K562 (cell line): Measurements from ENCODE around the gene RSBN1L. TPM values are rescaled to one million over a fixed set of nuclear protein-coding genes. Genes with fewer than 3 reads are reported as not detected.

Experiments used
- CBX5 ChIP-seq: IDR thresholded peaks from 2 replicates; pipeline ENCODE4 v1.6.1; 2014; ENCODE audit warnings: low read depth, borderline replicate concordance
- CHCHD3 ChIP-seq: fragments of 250-450 bp; sonication (Bioruptor Pico); IDR thresholded peaks from 2 replicates; pipeline ENCODE4 v2.1.2; 2022; ENCODE audit warnings: mild to moderate bottlenecking
- ERF ChIP-seq: fragments of 450-650 bp; formaldehyde crosslinking; IDR thresholded peaks from 2 replicates; pipeline ENCODE4 v1.4.0; 2020; ENCODE audit warnings: mild to moderate bottlenecking, mixed read lengths
- FUS ChIP-seq: fragments of 200-400 bp; formaldehyde crosslinking; optimal IDR thresholded peaks from 2 replicates; pipeline ENCODE3; 2017; ENCODE audit warnings: low read depth, low read length
- GATA2 ChIP-seq: sonication (generic); formaldehyde crosslinking; IDR thresholded peaks from 2 replicates; pipeline ENCODE4 v1.4.0; 2020; ENCODE audit warnings: mild to moderate bottlenecking, missing genetic modification reagents
- LARP7 ChIP-seq: fragments of 450-650 bp; IDR thresholded peaks from 2 replicates; pipeline ENCODE4 v1.6.1; 2016
- MECOM ChIP-seq: fragments of 250-450 bp; sonication (Bioruptor Pico); IDR thresholded peaks from 2 replicates; pipeline ENCODE4 v1.8.0; 2022; ENCODE audit warnings: inconsistent platforms
- NELFE ChIP-seq: IDR thresholded peaks from 2 replicates; pipeline ENCODE4 v1.6.1; 2011; ENCODE audit warnings: mild to moderate bottlenecking; ENCODE audit not compliant: insufficient read depth, insufficient read length
- NR2F6 ChIP-seq: fragments of 450-650 bp; formaldehyde crosslinking; IDR thresholded peaks from 2 replicates; pipeline ENCODE4 v1.4.0; 2020; ENCODE audit warnings: mild to moderate bottlenecking
- POLR2A ChIP-seq: fragments of 450-650 bp; conservative IDR thresholded peaks from 2 replicates; pipeline ENCODE4 v1.6.1; 2016
- POLR2G ChIP-seq: fragments of 200-400 bp; formaldehyde crosslinking; IDR thresholded peaks from 2 replicates; pipeline ENCODE4 v1.6.1; 2017; ENCODE audit warnings: low read depth, mild to moderate bottlenecking, antibody characterized with exemption, low read length, moderate library complexity
- PTBP1 ChIP-seq: fragments of 200-400 bp; formaldehyde crosslinking; IDR thresholded peaks from 2 replicates; pipeline ENCODE4 v1.6.1; 2017; ENCODE audit warnings: low read depth, low read length
- RBM14 ChIP-seq: fragments of 200-400 bp; formaldehyde crosslinking; IDR thresholded peaks from 2 replicates; pipeline ENCODE4 v1.6.1; 2018; ENCODE audit warnings: low read depth, mild to moderate bottlenecking, low read length, moderate library complexity, borderline replicate concordance; ENCODE audit not compliant: insufficient read depth
- RBM34 ChIP-seq: fragments of 200-400 bp; formaldehyde crosslinking; IDR thresholded peaks from 2 replicates; pipeline ENCODE4 v1.6.1; 2018; ENCODE audit warnings: low read length, borderline replicate concordance; ENCODE audit not compliant: insufficient read depth
- RBM39 ChIP-seq: fragments of 200-400 bp; formaldehyde crosslinking; optimal IDR thresholded peaks from 2 replicates; pipeline ENCODE3; 2018; ENCODE audit warnings: low read depth, low read length
- SP1 ChIP-seq: sonication (generic); formaldehyde crosslinking; IDR thresholded peaks from 2 replicates; pipeline ENCODE4 v1.8.1; 2022; ENCODE audit warnings: mild to moderate bottlenecking, missing genetic modification reagents
- YY1 ChIP-seq, 3 experiments: IDR thresholded peaks; 2 replicates each; pipeline ENCODE4 v1.6.1; 2011; ENCODE audit warnings: low read length in 2 of 3, mild to moderate bottlenecking in 2 of 3, moderate library complexity in 2 of 3, borderline replicate concordance in 1 of 3, control low read depth in 1 of 3, low read depth in 1 of 3; ENCODE audit not compliant: insufficient read depth in 3 of 3, insufficient replicate concordance in 2 of 3, control insufficient read depth in 1 of 3, insufficient read length in 1 of 3; ENCODE audit errors: extremely low read depth in 1 of 3
- ZBTB1 ChIP-seq: sonication (generic); formaldehyde crosslinking; IDR thresholded peaks from 2 replicates; pipeline ENCODE4 v1.8.1; 2023; ENCODE audit warnings: missing genetic modification reagents, low read depth, mild to moderate bottlenecking, borderline replicate concordance
- ZC3H4 ChIP-seq: sonication (generic); formaldehyde crosslinking; IDR thresholded peaks from 2 replicates; pipeline ENCODE4 v1.9.0; 2021; ENCODE audit warnings: missing genetic modification reagents, borderline replicate concordance
- ZNF212 ChIP-seq: fragments of 450-650 bp; formaldehyde crosslinking; IDR thresholded peaks from 2 replicates; pipeline ENCODE4 v1.4.0; 2020; ENCODE audit warnings: mild to moderate bottlenecking
- ZNF41 ChIP-seq: fragments of 250-450 bp; sonication (Bioruptor Pico); conservative IDR thresholded peaks from 2 replicates; pipeline ENCODE4 v1.4.0; 2020; ENCODE audit warnings: mild to moderate bottlenecking
- ZNF507 ChIP-seq: conservative IDR thresholded peaks from 2 replicates; pipeline ENCODE4 v1.6.1; 2017; ENCODE audit warnings: missing genetic modification characterization, missing compliant biosample characterization
- ZNF586 ChIP-seq: fragments of 450-650 bp; formaldehyde crosslinking; conservative IDR thresholded peaks from 2 replicates; pipeline ENCODE4 v1.4.0; 2020; ENCODE audit warnings: mild to moderate bottlenecking, moderate library complexity
- ZNF79 ChIP-seq: fragments of 250-450 bp; sonication (Bioruptor Pico); IDR thresholded peaks from 2 replicates; pipeline ENCODE4 v1.4.0; 2020; ENCODE audit warnings: low read depth, mild to moderate bottlenecking, moderate library complexity
- polyA plus RNA-seq, 8 experiments: library from polyadenylated mRNA; depleted of rRNA in 4 of 8; stranded (reverse) in 5 of 8; unstranded in 3 of 8; fragments of >200 nt; fragmentation: Nextera tagmentation in 2 of 8; fragmentation: Illumina TruSeq in 1 of 8; extraction: Ambion mirVana in 2 of 8; extraction: Trizol in 1 of 8; gene quantifications; 2 replicates each; pipeline versions ENCODE4 v1.2.1 to v1.2.3, GENCODE V29; 2011 to 2014; ENCODE audit warnings: inconsistent platforms in 1 of 8, missing spikeins in 1 of 8
- total RNA-seq, 7 experiments: library from RNA; depleted of rRNA in 6 of 7; stranded (reverse); fragments of >200 nt in 6 of 7; fragmentation: Illumina TruSeq in 2 of 7; extraction: Trizol in 2 of 7; gene quantifications; 2 replicates each; pipeline versions ENCODE4 v1.2.1 to v1.2.3, GENCODE V29; 2011 to 2021; ENCODE audit warnings: low replicate concordance in 1 of 7
- TF ChIP-seq, protein P1 (sequence below): fragments of 450-650 bp; formaldehyde crosslinking; IDR thresholded peaks from 2 replicates; pipeline ENCODE4 v1.4.0; 2020; ENCODE audit warnings: mild to moderate bottlenecking, moderate library complexity
- TF ChIP-seq, protein P2 (sequence below): sonication (generic); formaldehyde crosslinking; IDR thresholded peaks from 2 replicates; pipeline ENCODE4 v1.8.0; 2022; ENCODE audit warnings: mild to moderate bottlenecking, missing genetic modification reagents
- TF ChIP-seq, protein P3 (sequence below): sonication (generic); formaldehyde crosslinking; IDR thresholded peaks from 2 replicates; pipeline ENCODE4 v1.9.0; 2022; ENCODE audit warnings: mild to moderate bottlenecking, missing genetic modification reagents

The RSBN1L gene
- total and polyA plus RNA-seq, 9 of the 15 experiments (the other 6 are each of a cell fraction or from before 2014, with no cell fraction given): 6.2 to 35.2 (median 20.1) TPM

DNA sequence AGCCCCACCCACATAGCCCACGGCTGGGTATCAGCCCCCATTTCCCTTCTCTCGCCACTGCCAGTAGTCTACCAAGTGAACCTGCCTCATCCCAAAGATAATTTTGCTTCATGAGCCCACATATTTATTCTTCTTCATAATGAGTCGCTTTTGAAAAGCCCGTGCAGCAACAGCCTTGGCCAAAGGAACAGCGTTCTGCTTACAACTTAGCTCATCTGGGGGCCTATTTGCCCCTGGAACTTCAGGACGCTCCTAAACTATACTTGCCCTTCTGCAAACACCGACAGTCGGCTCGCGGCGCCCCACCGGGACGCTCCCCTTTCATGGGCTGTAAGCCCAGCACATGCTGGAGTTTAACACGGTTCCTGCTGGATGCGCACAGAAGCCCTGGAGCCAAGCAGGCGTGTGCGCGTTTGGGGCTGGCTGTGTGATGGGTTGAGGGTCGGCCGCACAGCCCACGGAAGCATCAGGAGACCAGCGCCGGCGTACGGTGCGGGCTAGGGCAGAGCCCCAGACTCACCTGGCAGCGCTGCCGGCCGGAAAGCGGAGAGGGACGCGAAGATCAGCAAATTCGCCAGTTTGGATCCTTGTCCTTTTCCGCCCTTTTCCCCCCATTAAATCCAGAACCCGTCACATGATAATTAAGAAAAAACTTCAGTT is 101.6 kb downstream of the RSBN1L start (continued):
- TF ChIP-seq NR2F6 (CRISPR knock-in tag) (0 out of 2 replicates have a peak, but pooled peaks have one; percentile 71), ZNF507 (tag) (no peak), RBM39 (no peak), FUS (no peak), PTBP1 (no peak), ZBTB1 (CRISPR knock-in tag) (no peak), ERF (CRISPR knock-in tag) (peak; percentile 60; the same call in 1 of the 2 replicates), ZC3H4 (CRISPR knock-in tag) (no peak), RBM14 (no peak), RBM34 (no peak), ZNF79 (CRISPR knock-in tag) (no peak), CBX5 (no peak), CHCHD3 (CRISPR knock-in tag) (no peak), GATA2 (CRISPR knock-in tag) (no peak; the same call in 1 of the 2 replicates), NELFE (no peak), ZNF41 (CRISPR knock-in tag) (no peak), YY1 (IDR thresholded peaks at IDR 0.05; ENCODE audit: borderline replicate concordance in 1 of 3, control insufficient read depth in 1 of 3, extremely low read depth in 1 of 3, insufficient read depth in 3 of 3, insufficient read length in 1 of 3, insufficient replicate concordance in 2 of 3, low read depth in 1 of 3, low read length in 2 of 3) (no peak), MECOM (no peak), POLR2A (peak; percentile 81), ZNF586 (no peak), ZNF212 (no peak), LARP7 (no peak), SP1 (no peak), POLR2G (no peak; the same call in 1 of the 2 replicates)
- TF ChIP-seq, protein P1, sequence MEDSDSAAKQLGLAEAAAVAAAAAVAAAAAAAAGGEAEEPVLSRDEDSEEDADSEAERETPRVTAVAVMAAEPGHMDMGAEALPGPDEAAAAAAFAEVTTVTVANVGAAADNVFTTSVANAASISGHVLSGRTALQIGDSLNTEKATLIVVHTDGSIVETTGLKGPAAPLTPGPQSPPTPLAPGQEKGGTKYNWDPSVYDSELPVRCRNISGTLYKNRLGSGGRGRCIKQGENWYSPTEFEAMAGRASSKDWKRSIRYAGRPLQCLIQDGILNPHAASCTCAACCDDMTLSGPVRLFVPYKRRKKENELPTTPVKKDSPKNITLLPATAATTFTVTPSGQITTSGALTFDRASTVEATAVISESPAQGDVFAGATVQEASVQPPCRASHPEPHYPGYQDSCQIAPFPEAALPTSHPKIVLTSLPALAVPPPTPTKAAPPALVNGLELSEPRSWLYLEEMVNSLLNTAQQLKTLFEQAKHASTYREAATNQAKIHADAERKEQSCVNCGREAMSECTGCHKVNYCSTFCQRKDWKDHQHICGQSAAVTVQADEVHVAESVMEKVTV: peak; percentile 33; the same call in 1 of the 2 replicates
- TF ChIP-seq, protein P2, sequence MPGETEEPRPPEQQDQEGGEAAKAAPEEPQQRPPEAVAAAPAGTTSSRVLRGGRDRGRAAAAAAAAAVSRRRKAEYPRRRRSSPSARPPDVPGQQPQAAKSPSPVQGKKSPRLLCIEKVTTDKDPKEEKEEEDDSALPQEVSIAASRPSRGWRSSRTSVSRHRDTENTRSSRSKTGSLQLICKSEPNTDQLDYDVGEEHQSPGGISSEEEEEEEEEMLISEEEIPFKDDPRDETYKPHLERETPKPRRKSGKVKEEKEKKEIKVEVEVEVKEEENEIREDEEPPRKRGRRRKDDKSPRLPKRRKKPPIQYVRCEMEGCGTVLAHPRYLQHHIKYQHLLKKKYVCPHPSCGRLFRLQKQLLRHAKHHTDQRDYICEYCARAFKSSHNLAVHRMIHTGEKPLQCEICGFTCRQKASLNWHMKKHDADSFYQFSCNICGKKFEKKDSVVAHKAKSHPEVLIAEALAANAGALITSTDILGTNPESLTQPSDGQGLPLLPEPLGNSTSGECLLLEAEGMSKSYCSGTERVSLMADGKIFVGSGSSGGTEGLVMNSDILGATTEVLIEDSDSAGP (CRISPR knock-in tag): peak; percentile 57; the same call in 1 of the 2 replicates
- TF ChIP-seq, protein P3, sequence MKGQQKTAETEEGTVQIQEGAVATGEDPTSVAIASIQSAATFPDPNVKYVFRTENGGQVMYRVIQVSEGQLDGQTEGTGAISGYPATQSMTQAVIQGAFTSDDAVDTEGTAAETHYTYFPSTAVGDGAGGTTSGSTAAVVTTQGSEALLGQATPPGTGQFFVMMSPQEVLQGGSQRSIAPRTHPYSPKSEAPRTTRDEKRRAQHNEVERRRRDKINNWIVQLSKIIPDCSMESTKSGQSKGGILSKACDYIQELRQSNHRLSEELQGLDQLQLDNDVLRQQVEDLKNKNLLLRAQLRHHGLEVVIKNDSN: 0 out of 2 replicates have a peak, but pooled peaks have one; percentile 32
